ENCODE results near the gene ASPHD2.
"Not testable (repeated sequence)": the region's sequence is repeated elsewhere in the genome, so short reads cannot be mapped to it uniquely, and the experiment has no call there.

ASPHD2 gene

DNA sequence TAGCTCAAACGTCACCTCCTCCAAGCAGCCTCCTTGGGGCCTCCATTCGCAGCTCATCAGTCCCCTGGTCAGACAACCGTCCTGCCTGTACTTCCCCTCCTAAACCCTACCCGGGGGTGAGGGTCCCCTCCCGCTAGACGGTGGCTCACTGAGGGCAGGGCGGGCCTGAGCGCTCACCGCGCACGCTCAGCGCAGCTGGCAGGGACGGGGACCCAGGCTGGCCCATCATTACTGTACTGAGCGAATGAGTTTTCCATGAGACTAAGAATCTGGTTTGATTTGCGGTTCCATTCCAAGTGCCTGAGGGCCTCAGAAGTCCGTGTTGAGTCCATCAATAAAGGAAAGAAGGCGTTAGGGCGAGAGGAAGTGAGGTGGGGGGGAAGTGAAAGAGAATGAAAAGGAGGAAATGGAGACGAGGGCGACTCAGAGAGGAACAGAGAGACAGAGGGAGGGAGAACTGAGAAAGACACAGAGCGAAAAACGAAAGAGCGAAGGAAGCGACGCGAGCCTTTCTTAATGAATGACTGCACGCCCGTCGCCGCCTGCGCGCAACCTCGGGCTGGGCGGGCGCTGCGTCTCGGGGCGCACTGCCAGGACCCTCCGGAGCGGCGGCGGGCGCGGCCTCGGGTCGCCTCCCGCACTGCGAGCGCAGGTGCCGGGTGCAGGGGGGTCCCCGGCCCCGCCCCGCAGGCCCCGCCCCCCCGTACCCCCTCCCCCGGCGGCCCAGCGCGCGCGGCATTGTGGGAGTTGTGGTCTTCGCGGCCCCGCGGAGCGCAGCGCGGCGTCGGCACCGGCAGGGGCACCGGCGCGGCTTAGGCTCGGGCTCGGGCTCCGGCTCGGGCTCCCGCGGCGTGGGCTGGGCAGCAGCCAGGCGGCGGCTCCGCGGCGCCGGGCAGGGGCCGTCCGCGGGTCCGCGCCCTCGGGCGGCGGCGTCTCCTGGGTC is at the start of gene ASPHD2:
Gene ASPHD2 (plus strand): TSS at position 746 of the 943 bp plus-strand sequence. CDS start 4,356 bp downstream, outside the sequence.
- peak; percentile 72 for DNase-seq

- DNase-seq, result no peak
These were observed 48.8 kb upstream of the ASPHD2 start for GRCh38 chr22:26380072-26380830.

DNA sequence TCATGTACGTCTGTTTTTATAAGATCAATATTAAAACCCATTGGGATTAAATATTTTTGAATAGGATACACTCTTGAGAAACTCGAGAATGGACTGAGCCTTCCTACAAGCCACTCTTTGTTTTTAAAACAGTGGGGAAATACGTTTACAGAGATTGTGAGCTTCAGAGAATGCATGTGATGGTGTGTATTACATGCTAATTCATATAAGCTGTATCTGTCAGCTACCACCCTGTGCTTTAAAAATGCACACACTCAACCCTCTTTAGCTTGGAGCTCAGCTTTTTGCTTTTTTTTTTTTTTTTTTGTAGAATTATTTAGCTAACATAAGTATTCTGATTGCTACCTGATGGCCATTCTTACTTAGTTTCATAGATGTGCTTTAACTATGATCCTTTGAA is 46.3 kb upstream of the ASPHD2 start:
- DNase-seq, result no peak

DNA sequence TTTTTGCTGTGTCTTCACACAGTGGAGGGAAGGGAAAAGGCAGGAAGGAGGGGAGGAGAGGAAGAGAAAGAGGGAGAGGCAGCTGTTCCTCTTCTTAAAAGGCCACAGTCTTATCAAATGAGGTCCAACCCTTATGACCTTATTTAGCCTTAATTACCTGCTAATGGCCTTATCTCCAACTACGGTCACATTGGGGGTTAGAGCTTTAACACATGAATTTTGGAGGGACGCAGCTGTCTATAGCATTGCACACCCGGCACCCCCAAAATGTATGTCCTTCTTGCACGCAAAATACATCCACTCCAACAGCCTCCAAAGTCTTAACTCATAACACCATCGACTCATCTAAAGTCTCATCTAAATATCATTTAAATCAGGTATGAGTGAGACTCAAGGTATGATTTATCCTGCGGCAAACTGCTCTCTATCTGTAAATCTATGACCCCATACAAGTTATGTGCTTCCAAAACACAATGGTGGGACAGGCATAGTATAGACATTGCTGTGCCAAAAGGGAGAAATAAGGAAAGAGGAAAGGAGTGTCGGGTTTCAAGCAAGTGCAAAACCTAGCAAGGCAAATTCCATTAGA is 45.0 kb upstream of the ASPHD2 start:
- no peak for DNase-seq

DNA sequence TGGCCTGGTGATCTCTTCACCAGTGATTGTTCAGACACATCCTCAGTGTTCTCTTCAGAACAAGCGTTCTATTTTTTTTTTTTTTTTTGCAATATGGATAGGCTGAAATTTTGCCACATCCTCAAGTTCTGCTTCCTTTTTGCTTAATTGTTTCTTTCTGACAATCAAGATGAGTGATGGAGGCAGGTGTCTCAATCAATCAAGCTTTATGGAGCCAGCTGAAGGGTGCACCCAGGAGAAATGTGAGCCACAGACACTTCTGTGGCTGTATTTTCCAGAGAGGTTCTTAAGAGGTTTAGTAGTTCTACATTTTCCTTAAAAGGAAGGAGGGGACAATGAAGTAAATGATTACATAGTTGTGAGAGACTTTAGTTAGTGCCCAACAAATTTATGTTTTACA is 43.9 kb upstream of the ASPHD2 start:
- no peak for DNase-seq

DNA sequence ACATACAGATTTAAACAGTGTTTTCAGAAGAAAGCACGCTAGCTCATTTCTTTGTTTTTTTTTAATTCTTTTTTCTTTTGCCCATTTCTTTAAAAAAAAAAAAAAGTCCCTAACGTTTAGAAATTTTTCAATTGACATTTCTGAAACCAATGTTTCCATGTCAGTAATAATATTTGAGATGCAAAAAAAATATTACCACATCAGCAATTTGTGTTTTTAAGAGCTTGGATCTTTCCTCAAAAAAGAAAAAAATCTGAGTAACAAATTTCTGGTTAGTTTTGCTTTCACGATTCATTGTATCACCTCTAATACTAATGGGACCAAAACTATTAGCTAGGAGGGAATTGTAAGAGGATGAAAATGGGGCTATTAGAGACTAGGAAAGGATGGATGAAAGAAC is 39.9 kb upstream of the ASPHD2 start:
- DNase-seq, result no peak

DNA sequence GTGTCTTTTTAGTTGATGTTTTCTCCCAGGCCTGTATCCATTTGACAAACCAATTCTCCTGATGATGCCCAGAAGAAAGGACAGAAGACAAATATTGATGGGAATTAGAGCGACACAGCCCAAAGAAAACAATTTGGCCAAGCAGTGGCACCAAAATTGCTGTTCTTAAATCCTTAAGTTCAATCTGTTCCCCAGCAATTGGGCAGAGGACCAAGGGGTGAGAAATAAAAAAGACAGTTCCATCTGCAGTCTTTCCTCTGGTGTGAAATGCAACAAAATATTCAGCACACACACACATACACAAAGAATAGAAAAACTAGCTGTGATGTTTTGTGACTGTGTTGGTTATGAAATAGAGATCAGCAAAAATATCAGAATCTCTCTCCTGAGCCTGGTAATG is 38.0 kb upstream of the ASPHD2 start:
- DNase-seq, result no peak

DNA sequence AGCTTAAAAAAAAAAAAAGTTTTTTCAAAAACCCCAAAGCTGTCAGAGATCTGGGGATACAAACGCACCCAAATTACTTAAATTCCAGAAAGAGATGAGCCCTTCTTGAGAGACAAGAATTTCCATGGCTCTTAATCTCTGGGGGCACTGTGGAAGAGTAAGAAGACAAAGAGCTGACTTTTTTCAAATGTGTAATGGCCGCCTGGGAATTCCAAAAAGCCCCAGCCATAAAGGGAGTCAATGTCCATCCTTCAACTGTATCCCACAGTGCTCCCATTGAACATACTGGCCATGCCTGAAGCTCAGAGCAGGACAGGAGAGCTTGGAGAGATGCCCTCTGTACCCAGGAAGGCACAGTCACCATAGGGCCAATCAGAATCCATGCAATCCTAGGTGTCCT is 37.4 kb upstream of the ASPHD2 start:
- DNase-seq, result no peak

GRCh38 chr22:26393929-26394328 is 35.1 kb upstream of the ASPHD2 start:
- DNase-seq, result no peak

- peak; percentile 26 for DNase-seq
These were observed 34.3 kb upstream of the ASPHD2 start for GRCh38 chr22:26394777-26395176.

- DNase-seq, result peak; percentile 59
These were observed 33.1 kb upstream of the ASPHD2 start for GRCh38 chr22:26395926-26396325.

DNA sequence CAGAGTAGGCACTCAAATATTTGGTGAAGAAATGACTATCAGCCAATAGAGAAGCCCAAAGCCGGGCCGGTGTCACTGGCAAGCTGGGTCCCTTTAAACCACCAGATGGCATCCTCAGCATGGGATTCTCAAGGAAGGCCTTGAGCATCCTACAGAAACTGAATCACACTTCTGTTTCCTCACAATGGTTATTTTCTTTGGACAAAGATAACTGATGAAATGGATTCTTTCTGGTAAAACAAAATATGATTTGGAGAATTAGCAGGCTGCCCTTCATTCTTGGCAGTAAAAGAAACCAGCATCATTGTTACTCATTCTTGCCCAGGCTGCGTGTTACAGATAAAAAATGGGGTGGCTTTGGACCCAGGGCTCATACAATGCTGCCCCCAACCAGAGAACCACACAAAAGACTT is 30.3 kb upstream of the ASPHD2 start:
- peak; percentile 48 for DNase-seq

DNA sequence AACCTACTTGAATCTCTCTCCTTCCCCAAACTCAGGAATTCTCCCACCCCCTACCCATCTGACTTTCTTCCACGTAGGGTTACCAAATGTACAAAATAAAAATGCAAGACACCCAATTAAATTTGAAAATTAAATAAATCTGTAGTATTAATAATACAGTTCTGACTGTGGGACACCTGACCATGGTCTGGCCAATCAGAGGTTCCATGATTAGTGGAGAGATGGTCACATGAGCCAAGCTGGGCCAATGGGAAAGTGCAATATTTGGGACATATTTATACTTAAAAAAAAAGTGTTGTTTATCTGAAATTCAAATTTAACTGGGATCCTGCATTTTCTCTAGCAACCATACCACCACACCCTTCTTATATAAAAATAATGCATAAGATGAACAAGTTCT is 29.8 kb upstream of the ASPHD2 start:
- DNase-seq, result no peak

DNA sequence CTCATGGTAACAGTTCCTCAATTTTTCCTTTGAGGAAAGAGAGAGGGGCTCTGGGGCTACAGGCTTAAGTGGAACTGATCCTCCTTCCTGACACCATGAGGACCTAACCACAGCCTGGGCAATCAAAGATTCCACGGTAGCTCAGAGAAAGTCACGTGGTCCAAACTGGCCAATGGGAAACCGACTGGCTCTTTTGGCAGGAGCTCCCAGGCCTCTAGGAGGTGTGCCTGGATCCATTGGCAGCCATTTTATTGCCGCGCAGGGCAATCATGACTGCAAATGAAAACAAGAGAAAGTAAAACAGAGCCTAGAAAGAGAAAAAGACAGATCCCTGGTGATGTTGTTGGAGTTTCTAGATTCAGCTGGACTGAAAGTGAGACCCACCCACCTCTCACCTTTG is 27.3 kb upstream of the ASPHD2 start:
- no peak for DNase-seq

- no peak for DNase-seq
These were observed 24.1 kb upstream of the ASPHD2 start for GRCh38 chr22:26404851-26405421.

DNA sequence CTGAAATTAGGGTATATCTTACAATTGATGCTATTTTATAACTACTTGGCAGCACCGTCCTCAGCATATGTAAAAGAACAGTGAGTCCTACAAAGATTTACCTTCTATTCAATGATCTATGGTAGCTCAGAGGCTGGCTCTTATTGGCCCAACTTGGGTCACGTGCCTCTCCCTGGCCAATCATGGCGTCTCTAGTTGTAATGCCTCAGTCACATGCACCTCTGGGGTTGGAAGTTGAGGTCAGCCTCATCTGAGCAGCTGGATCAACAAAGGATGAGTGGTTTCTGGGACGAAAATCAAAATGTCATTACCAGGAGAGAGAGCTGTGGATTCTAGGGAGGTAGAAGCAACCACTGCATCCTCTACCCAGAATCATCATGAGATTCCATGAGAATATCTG is 22.9 kb upstream of the ASPHD2 start:
- peak; percentile 97 for DNase-seq

DNA sequence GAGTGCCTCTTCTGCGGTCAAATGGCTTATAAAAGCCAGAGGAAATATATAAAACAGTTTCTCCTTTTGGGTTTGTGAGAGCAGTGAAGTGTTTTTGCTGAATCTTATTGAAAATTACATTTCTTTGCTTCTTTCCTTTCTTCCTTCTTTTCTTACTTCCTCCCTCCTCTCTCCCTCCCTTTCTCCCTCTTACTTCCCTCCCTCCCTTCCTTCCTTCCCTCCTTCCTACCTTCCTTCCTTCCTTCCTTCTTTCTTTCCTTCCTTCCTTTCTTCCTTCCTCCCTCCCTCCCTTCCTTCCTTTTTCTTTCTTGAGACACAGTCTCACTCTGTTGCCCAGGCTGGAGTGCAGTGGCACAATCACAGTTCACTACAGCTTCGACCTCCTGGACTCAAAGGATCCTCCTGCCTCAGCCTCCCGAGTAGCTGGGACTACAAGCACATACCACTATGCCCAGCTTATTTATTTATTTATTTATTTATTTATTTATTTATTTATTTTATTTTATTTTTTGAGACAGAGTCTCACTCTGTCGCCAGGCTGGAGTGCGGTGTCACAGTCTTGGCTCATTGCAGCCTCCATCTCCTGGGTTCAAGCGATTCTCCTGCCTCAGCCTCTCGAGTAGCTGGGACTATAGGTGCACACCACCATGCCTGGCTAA is 20.4 kb upstream of the ASPHD2 start:
- DNase-seq, result not testable (repeated sequence)

GRCh38 chr22:26409719-26410335 is 19.2 kb upstream of the ASPHD2 start:
- DNase-seq, result peak; percentile 8

GRCh38 chr22:26410386-26410785 is 18.7 kb upstream of the ASPHD2 start:
- no peak for DNase-seq

- DNase-seq, result no peak
These were observed 14.7 kb upstream of the ASPHD2 start for GRCh38 chr22:26414347-26414746.

DNA sequence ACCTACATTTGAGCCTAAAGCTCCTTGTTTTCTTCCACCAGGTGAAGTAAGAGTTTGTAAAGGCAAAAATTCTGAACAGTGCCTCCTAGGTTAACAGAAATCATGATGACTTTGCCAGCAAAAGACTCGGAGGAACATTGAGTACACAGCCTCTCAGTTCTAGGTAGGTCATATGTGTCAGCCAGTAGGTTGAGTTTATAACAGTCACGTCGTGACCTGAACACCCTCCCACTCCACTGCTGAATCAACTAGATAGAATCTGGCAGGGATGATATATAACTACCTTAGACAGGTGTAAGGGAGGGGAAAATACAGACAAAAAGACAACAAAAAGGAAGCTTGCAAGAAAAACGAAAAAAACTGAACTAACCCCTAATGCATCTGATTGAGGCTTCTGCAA is 12.8 kb upstream of the ASPHD2 start:
- DNase-seq, result no peak

GRCh38 chr22:26416670-26417276 is 12.3 kb upstream of the ASPHD2 start:
- no peak for DNase-seq

Measured in NCI-H1092 treated with DMSO at 0.1 percent for 48 hours (cell line).